Ramos (cell line): ENCODE data around the gene EIPR1.

Source experiments
- in situ Hi-C: fragments of 300-500 bp; cut with MboI; formaldehyde crosslinking; loops from one replicate; pipeline ENCODE4 v1.14.3; 2022; ENCODE audit warnings: low sequenced_read_pairs; ENCODE audit not compliant: unreplicated experiment

The EIPR1 gene

DNA sequence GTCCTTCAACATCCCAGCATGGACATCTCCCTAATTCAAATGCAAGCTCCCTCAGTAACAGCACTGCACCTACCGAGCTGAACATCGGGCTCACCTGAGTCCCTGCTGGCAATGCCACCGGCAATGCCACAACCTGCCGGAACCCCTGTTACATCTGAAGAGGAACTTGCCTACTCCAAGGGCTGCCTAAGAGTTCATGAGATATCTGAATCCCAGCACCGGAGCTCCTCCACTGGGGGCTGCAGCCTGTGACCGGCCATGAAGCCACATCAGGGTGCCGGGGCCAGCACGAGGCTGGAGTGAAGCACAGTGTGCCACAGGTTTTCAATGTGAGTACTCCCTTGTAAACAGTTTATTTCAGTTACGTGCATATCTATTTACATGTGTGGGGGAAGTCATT lies 152.9 kb downstream of the EIPR1 start:
- in situ Hi-C loops: no loop called here

DNA sequence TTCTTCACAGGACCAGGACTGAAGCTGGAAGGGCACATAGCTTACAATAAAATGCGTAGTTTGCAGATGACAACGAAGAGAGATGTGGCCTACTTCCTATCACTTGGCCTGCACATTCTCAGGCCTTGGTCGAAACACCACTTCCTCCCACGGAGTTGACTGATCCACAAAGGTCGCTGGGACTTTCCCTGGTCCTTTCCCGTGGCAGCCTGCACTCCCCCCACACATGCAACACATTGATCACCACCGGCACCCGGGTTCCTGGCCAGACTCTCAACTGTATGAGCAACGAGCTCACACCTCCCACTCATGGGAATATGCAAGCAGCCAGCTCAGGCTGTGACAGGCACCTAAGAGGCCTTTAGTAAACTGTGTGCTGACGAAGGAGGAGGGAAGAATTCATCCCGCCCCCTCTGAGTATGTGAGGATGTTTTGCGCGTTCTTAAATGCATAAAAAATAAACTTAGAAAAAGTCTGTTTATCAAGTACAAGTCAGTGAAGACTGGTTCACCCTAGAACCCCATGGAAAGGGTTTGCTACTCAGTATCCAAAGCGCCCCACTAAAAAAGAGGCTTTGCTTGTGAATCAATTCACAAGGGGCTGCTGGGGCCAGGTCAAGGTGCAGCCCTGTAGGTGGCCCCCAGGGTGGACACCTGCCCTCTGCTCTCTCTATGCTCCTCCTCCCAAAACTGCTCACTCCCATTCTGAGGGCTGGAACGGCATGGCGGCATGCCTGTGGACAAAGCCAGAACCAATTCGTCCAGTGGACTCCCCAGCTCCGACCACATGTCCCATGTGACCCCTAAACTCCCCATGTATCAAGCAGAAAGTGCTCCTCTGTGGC lies 154.3 kb downstream of the EIPR1 start:
- in situ Hi-C loops: no loop called here

DNA sequence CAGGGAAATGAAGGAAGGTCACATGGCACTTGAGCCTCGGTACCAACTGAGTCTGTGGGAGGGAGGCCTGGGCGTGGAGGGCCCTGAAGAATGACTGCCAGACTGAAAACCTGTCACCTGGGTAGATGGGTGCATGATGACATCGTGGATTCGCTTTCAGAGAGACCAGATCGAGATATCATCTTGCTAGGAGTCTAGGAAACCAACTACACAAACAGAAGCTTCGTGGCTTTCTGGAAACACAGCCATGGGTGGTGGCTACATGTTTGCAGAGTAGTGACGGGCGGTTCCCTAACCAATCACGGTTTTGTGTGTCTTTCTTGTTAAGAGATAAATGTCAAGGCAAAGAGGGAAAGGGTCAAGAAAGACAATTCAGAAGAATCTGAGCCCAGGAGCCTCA lies 155.0 kb downstream of the EIPR1 start:
- in situ Hi-C loops: no loop called here

DNA sequence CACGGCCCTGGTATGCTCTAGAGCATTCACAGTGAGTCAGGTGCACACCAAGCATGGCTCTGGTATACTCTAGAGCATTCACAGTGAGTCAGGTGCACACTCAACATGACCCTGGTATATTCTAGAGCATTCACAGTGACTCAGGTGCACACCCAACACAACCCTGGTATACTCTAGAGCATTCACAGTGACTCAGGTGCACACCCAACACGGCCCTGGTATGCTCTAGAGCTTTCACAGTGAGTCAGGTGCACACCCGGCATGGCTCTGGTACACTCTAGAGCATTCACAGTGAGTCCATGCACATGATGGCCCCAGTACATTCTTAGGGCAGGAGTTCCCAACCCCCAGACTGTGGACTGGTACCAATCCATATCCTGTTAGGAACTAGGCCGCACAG lies 158.1 kb downstream of the EIPR1 start:
- in situ Hi-C loops: no loop called here

DNA sequence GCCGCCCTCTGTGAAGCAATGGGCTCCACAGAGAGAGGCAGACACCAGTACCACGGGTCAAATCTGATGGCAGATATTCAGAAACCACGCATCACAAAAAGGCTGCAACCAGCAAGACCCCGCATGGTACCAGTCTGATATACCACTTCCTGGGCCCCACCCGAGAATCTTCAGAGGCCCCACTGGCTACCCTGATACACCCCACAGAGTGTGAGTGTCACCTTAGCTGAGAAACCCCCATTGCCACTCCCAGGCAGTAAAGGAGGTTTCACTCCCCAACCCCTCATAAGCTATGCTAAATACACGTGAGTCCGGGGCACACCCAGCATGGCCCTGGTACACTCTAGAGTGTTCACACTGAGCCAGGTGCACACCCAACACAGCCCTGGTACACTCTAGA lies 160.0 kb downstream of the EIPR1 start:
- in situ Hi-C loops: no loop called here

DNA sequence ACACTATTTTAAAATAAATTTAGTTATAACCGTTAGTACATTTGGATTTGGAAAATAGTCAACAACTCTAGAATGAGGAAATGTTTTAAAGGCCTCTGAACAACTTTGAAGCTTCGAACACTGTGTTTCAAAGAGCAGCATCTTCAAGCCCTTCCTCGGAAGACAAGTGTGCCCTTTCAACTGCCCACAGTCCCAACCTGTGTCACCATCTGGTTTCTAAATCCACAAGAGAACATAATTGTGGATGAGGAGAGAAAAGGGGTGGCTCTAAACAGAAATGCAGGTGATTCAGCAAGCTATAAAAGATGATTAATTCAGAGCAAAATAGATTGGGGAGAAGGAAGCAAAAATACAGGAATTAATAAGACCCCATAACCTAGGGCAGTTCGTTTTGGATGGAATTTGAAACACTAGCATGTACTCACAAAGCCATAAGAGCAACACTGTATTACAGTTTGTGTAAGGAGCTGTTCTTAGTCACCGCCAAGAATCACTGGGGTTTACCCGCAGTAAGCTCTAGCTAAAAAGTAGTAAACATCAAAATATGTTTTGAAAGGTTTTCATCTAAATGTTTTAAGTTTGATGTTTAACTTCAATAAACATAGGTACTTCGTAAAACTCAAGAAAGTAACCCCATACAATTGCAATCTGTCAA lies 160.7 kb downstream of the EIPR1 start:
- in situ Hi-C loops: no loop called here

DNA sequence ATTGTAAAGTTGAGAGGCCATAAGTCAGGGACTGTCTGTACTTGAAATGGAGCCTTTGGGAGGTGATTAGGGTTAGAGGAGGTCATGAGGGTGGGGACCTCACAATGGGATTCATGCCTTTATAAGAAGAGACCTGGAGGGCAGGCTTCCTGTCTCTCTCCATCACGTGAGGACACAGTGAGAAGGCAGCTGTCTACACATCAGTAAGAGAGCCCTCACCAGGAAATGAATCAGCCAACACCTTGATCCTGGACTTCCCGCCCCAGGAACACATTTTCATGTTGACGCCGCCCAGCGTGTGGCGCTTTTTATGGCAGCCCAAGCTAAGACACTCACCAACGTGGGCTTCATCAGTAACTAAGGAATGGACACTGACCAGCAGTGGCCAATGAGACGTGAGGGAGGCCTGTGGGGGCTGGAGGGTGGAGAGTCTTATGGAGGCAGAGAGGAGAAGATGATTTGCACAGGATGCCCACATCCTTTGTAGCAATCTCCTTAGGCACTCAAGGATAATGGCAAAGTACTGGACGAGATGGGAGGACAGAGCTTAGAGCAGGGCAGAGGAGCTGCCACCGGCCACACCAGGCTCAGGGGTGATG lies 162.7 kb downstream of the EIPR1 start:
- in situ Hi-C loops: no loop called here

DNA sequence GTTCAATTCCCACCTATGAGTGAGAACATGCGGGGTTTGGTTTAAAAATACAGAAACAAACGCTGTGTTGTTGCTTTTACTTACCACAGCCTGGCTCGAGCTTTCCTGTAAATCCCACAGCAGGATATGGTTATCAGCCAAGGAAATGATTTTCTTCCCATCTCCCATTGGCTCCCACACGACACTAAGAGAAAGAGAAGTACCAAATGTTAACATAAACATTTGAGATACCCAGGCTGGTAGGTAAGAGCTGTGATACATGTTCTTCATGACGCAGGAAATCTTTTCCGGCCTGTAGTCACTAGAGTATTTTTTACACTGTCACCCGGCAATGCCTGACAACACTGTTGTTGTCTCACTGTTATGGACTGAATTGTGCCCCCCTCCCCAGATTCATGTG lies 163.6 kb downstream of the EIPR1 start:
- in situ Hi-C loops: no loop called here

DNA sequence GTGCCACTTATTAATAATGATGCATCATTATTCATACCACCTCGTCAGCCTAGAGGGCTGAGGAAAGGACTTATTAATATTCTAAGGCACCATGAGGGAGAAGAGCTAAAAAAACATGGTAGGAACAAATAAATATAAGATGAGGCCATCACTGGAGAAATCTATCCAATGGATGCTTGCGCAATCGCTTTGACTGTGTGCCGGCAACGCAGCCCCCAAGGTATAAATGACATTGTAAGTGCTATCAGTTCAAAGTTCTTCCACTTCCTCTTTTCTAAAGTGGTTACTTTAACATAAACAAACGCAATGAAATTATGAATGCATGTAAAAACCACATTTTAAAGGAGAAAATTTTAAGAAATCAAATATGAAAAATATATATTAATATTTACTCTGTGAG lies 164.6 kb downstream of the EIPR1 start:
- in situ Hi-C loops: no loop called here

DNA sequence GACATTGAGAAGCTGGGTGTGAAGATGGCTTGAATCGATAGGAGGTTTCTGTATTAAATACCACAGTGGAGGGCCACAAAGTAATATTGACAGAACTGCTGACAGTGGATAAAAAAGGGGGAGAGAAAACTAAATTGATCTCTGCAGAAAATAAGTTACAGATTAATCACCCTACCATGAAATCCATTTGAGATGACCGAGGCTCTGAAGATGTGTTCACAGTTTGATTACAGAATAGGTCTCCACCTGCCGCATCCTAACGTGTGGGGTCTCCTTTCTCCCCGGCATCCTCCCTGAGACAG lies 165.6 kb downstream of the EIPR1 start:
- in situ Hi-C loops: no loop called here

DNA sequence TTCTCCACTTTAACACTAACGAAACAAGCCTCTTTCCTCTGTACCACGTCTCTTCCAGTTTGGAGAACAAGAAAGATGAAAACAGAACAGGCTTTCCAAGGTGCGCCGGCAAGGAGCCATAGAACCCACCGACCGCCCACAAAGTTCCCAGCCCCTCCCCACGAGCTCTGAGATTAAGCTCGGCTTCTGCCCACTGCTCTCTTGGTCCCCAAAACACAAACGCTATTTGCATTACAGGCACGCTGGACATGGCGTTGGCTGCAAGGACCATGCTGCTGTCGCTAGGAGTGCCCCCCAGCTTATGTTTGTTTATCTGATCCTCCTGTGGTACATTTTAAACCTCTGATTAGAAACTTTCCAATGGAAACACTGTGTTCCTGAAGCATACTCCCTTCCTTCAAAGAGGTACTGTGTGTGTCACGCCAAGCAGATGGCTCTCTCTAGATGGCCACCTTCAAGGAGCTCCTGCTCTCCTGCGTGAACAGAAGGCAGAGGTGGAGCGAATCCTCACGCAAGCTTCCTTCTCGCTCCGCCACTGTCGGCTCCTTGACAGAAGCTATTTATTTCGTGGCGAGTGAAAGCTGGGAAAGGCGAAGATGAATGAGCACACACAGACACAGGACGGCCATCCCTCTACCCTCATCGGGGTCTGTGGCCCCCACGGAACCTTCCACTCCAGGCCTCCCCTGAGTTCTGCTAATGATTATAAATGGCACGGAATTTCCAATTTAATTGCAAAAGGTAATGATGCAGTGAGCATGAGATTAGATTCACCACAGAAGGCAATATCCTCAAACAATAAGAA lies 166.2 kb downstream of the EIPR1 start:
- in situ Hi-C loops: no loop called here

DNA sequence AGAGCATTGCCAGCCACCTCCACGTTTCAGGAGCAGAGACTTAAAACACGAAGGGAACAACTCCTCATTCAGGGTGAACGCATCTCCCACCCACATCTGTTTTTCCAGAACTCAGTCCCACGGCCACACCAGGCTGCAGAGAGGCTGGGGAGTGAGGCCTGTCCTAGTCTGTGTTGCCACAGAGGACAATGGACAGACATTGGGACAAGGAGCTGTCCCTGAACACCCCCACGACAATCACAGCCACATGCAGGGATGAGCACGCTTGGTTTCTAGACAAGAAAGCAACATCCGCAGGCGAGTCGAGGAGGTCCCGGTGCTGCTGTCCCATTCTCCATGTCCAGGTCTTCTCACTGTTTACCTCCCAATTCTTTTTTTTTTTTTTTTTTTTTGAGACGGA lies 167.4 kb downstream of the EIPR1 start:
- in situ Hi-C loops: no loop called here

DNA sequence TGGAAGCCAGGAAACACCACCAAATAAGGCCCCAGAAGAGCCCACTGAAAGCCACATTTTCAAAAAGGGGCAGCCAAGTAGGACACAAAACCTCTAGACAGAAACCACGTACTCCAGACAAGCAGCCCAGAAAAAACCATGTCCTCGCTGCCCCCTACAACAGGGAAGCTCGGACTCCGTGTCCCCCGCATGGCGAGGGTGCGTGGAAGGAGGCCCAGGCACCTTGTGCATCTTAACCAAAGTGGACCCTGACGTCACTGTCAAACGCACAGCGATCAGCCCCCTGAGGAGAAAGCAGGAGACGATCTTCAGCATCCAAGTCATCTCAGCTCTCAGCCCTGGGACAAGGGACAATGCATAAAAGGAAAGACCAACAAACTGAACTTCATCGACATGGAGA lies 168.4 kb downstream of the EIPR1 start:
- in situ Hi-C loops: no loop called here

DNA sequence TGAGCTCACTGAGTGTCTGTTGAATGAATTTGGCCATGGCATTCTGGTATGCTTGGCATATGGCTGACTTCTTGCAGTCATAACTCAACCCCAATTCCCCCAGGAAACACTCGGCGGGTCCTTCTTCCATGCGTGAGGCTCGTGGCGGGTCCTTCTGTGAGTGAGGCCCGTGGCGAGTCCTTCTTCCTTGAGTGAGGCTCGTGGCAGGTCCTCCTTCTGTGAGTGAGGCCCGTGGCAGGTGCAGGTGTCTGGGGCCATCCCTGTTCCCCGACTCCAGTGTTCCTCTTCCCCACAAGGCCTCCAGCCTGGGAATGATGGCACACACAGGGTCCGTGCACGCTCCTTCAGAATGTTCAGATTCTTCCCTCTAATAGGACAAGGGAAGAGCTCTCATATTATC lies 169.0 kb downstream of the EIPR1 start:
- in situ Hi-C loops: no loop called here

DNA sequence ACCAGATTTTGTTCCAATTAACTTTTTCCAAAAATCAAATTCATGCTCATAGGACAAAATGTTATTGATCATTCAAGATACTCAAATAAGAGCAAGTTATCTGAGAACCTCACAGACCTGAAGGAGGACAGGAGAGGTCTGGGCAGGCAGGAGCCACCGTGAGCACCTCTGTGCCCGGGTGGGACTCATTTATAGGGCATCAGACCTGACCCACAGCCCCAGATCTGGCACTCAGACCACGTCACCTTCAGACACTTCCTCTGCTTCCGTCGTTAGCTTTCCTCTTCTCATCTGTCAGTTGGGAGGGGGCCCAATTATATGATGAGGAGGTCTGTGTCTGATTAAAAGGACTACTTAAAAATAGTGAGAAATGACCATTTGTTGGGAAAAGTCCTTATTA lies 169.4 kb downstream of the EIPR1 start:
- in situ Hi-C loops: no loop called here

DNA sequence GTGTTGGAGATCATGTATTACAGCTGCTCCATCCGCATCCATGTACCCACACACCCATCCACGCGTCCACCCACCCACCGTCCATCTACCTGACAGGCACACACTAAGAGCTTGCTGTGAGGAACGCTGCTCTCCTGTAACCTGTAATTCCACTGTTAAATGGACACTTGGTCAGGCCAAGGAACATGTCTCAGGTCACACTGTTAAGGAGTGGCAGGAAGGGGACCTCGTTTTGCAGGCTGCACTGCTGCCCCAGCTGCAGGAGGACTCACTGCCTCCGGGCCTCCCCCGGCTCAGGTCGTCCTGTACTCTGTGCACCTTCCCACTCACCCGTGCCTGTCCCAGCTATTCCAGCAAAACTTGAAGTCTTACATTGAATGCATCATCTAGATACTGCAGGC lies 170.5 kb downstream of the EIPR1 start:
- in situ Hi-C loops: no loop called here

DNA sequence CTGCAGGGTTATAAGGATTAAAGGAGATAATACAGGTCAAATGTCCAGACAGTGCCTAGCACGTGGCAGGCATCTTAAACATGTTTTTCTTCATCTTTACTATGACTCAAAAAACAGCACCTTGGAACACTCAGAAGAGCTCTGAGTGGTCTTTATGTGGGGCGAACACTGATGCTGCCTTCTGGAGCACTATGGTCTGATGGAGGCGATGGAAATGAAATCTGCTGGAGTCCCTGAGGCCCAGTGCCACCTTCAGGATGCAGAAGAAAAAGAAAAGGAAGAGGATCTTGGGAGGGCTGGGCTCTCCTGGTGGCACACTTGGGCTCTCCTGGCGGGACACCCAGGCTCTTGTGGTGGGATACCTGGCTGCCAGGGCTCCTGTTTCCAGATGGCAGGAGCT lies 171.8 kb downstream of the EIPR1 start:
- in situ Hi-C loops: no loop called here

DNA sequence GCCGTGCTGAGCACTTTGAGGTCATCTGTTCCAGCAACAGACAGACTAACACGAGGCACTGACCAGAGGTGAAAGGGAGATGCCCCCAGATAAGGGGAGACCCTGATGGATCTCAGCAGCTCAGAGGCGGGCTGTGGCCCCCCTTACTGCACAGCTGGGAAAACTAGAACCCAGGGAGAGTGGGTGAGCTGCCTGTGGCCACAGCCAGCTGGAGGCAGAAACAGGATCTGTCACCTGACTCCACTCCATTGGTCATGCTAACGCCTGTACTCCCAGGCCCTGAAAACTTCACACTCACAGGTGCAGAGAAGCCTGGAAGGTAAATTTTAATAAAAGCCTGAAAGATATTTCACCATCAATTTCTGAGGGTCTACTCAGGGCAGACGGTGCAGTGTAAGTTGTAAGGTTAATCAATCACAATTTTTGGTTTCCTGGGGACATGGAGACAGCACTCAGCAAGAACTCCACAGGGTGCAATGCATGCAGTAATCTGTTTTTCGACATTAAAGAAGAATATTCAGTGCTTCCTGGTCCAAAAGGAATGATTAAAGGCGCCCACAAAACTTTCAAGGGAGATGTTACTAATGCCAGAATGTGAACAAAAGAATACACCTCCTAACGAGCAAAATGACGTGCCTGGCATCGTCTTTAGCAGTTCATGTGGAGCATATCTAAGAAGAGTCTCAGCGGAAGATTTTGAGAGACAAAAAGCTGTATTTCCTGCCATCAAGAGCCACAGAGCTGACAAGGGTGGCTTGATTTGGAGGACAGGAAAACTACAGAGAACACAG lies 173.4 kb downstream of the EIPR1 start:
- in situ Hi-C loops: no loop called here

DNA sequence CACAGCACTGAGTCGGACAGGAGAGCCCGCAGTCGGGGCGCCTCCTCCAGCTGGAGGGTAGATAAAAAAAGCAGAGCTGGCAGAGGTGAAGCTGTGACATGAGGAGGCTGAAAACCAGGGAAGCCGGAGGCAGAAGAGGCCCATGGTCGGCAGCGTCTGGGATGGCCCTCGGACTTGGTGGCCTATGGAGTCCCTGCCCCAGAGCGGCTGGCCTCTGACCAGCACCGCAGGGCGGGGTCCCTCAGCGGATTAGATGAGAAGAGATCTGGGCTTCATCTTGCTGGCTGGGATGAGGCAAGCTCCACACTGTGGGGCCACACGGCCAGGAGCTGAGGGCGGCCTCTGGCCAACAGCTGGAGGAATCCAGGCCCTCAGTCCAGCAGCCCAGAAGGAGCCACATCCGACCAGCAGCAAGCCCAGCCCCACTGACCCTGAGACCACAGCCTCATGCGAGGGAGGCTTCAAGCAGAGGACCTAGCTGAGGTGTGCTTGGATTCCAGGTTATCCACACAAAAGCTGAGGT lies 174.1 kb downstream of the EIPR1 start:
- in situ Hi-C loops: no loop called here

DNA sequence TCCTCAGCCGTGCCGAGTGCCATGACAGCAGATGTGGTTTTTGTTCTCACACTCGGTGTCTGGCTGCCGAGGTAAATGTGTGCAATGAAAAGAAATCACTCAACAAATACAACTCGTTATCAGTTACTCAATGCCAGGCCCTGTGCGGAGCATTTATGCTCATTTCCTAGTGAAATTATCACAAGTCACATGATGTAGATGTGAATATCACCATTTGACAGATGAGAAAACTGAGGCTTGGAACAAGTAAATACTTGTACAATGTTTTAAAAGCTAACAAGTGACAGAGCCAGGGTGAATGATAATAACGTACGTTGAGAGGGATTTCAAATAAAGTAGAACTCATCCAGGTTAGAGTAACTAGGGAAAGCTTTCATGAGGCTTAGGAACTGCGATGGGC lies 174.7 kb downstream of the EIPR1 start:
- in situ Hi-C loops: no loop called here
